ENCODE measurements around the gene FBXO27.

- TF ChIP-seq CTCF (conservative IDR thresholded peaks at IDR 0.05; ENCODE audit: low read length) (no peak), EZH2phosphoT487 (IDR thresholded peaks at IDR 0.05; ENCODE audit: borderline replicate concordance) (no peak)
These were observed 24.2 kb downstream of the FBXO27 start for GRCh38 chr19:39008137-39008536.

Data from Loucy (cell line).